Activated CD8-positive, alpha-beta T cell treated with anti-CD3 and anti-CD28 coated beads for 36 hours (primary cell): ENCODE measurements around the gene MACROD2. TPM values are rescaled to one million over a fixed set of nuclear protein-coding genes. Genes with fewer than 3 reads are reported as not detected.

ENCODE experiments used
- ATAC-seq: fragments of 200-7000 bp; cut with Tn5 transposase; one replicate; pipeline ENCODE4 v1.10.0; 2021; ENCODE audit warnings: mild to moderate bottlenecking, moderate library complexity
- CTCF ChIA-PET: fragments of 350-600 bp; sonication (Branson Sonifier 250); formaldehyde crosslinking; loops from one replicate; lab custom pipeline; 2021; ENCODE audit warnings: antibody characterized with exemption; lab: Charles Lee
- POLR2A ChIA-PET: fragments of 350-600 bp; sonication (Branson Sonifier 250); formaldehyde crosslinking; loops from one replicate; lab custom pipeline; 2021; ENCODE audit warnings: antibody characterized with exemption; lab: Charles Lee
- DNase-seq: peaks from one replicate; pipeline ENCODE4 v3.0.0-alpha.2; 2020
- H3K27ac Mint-ChIP-seq: one replicate; pipeline ENCODE4 v1.8.0; 2021; ENCODE audit warnings: mild to moderate bottlenecking, mixed read lengths
- H3K27me3 Mint-ChIP-seq: one replicate; pipeline ENCODE4 v1.8.0; 2021; ENCODE audit warnings: mixed read lengths
- H3K36me3 Mint-ChIP-seq: one replicate; pipeline ENCODE4 v1.8.0; 2021; ENCODE audit warnings: low read depth, mixed read lengths
- H3K4me1 Mint-ChIP-seq: one replicate; pipeline ENCODE4 v1.8.0; 2021; ENCODE audit warnings: low read depth, mixed read lengths
- H3K4me3 Mint-ChIP-seq: one replicate; pipeline ENCODE4 v1.8.0; 2021; ENCODE audit warnings: mild to moderate bottlenecking, moderate library complexity, mixed read lengths
- H3K9me3 Mint-ChIP-seq: one replicate; pipeline ENCODE4 v1.8.0; 2021; ENCODE audit warnings: mixed read lengths
- intact Hi-C: fragments of 100-400 bp; cut with micrococcal nuclease; formaldehyde crosslinking; loops from one replicate; pipeline ENCODE4 v1.10.0; 2022
- total RNA-seq, 2 experiments: library from RNA; stranded (reverse); gene quantifications; one replicate each; pipeline ENCODE4 v1.2.3, GENCODE V29; 2021
- TF ChIP-seq, protein P1 (sequence below): fragments of 200-600 bp; IDR thresholded peaks from one replicate; pipeline ENCODE4 v1.8.0; 2022; ENCODE audit warnings: antibody characterized with exemption, mild to moderate bottlenecking

MACROD2 gene
- total RNA-seq, 2 experiments from 2014 or later = not detected

DNA sequence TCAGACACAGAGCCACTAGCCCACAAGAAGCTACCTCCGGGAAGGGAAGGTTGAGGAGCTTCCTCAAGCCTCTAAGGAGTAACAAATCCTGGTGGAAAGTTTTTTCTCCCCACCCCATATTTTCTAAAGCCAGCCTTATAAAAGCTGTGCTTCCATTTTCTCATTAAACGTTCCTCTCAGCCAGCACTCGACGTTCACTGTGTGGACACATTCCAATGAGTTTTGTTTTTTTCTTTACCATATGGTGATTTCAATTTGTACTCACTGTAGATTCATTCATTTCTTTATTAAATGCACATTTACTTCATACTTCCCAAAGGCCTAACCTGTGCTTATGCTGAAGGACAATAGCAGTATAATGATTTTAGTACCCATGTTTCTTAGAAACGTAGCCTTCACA is 536.5 kb downstream of the MACROD2 start:
- ChIA-PET POLR2A (no interaction called here), CTCF (no interaction called here)
- Mint-ChIP-seq H3K4me3 (no peak overlapping the region), H3K27me3 (no peaks in the 10 kb centered on the region), H3K36me3 (no peaks in the 10 kb centered on the region), H3K27ac (no peak overlapping the region), H3K4me1 (no peaks in the 10 kb centered on the region), H3K9me3 (peaks cover 4% of the 10 kb centered on the region)
- TF ChIP-seq, protein P1, sequence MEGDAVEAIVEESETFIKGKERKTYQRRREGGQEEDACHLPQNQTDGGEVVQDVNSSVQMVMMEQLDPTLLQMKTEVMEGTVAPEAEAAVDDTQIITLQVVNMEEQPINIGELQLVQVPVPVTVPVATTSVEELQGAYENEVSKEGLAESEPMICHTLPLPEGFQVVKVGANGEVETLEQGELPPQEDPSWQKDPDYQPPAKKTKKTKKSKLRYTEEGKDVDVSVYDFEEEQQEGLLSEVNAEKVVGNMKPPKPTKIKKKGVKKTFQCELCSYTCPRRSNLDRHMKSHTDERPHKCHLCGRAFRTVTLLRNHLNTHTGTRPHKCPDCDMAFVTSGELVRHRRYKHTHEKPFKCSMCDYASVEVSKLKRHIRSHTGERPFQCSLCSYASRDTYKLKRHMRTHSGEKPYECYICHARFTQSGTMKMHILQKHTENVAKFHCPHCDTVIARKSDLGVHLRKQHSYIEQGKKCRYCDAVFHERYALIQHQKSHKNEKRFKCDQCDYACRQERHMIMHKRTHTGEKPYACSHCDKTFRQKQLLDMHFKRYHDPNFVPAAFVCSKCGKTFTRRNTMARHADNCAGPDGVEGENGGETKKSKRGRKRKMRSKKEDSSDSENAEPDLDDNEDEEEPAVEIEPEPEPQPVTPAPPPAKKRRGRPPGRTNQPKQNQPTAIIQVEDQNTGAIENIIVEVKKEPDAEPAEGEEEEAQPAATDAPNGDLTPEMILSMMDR = no peak
- ATAC-seq (no peak), DNase-seq (no peak)
- intact Hi-C loops = no loop called here

- ChIA-PET POLR2A (no interaction called here), CTCF (no interaction called here)
- ATAC-seq = no peak
- no peaks in the 10 kb centered on the region for H3K4me1 Mint-ChIP-seq
- H3K36me3 Mint-ChIP-seq = no peaks in the 10 kb centered on the region
- peaks cover 7% of the 10 kb centered on the region for H3K9me3 Mint-ChIP-seq
- TF ChIP-seq, protein P1 = no peak
- intact Hi-C loops = no loop called here
- DNase-seq = no peak
- no peak overlapping the region for H3K27ac Mint-ChIP-seq
- no peaks in the 10 kb centered on the region for H3K27me3 Mint-ChIP-seq
- H3K4me3 Mint-ChIP-seq = no peak overlapping the region
Observed at GRCh38 chr20:14536738-14537137, 541.4 kb downstream of the MACROD2 start.

DNA sequence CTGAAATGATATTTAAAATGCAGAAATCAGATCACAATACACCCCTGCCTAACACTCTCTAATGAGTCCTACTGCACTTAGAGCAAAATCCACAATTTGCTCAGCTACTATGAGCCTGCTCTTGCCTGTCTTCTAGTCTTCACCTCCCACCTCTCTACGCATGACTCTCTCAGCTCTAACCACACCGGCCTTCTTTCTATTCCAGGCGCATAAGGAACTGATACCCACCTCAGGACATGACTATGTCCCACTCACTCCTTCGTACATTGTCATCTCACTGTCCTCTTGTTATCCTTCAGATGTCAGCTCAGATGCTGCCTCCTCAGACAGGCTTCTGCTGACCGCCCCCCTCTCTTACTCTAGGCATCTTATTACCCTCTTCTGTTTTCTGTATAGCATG is 543.1 kb downstream of the MACROD2 start:
- no peaks in the 10 kb centered on the region for H3K27me3 Mint-ChIP-seq
- ChIA-PET POLR2A (no interaction called here), CTCF (no interaction called here)
- intact Hi-C loops = no loop called here
- peaks cover 7% of the 10 kb centered on the region for H3K9me3 Mint-ChIP-seq
- H3K4me3 Mint-ChIP-seq = no peak overlapping the region
- H3K27ac Mint-ChIP-seq = no peak overlapping the region
- no peaks in the 10 kb centered on the region for H3K4me1 Mint-ChIP-seq
- H3K36me3 Mint-ChIP-seq = no peaks in the 10 kb centered on the region
- no peak for DNase-seq
- no peak for ATAC-seq
- TF ChIP-seq, protein P1 = no peak

GRCh38 chr20:14543040-14543439 is 547.7 kb downstream of the MACROD2 start:
- no peak for ATAC-seq
- peaks cover 3% of the 10 kb centered on the region for H3K9me3 Mint-ChIP-seq

GRCh38 chr20:14544688-14545087 is 549.4 kb downstream of the MACROD2 start:
- intact Hi-C loops = no loop called here
- ChIA-PET CTCF (no interaction called here), POLR2A (no interaction called here)
- ATAC-seq (no peak), DNase-seq (no peak)
- H3K4me3 Mint-ChIP-seq = no peak overlapping the region
- H3K36me3 Mint-ChIP-seq = no peaks in the 10 kb centered on the region
- no peak overlapping the region for H3K27ac Mint-ChIP-seq
- no peaks in the 10 kb centered on the region for H3K4me1 Mint-ChIP-seq
- H3K9me3 Mint-ChIP-seq = peaks cover 1% of the 10 kb centered on the region
- TF ChIP-seq, protein P1 = no peak
- H3K27me3 Mint-ChIP-seq = no peaks in the 10 kb centered on the region

More at GRCh38 chr20:14543040-14543439, 547.7 kb downstream of the MACROD2 start:
- TF ChIP-seq, protein P1 = no peak
- ChIA-PET POLR2A (no interaction called here), CTCF (no interaction called here)
- DNase-seq = no peak
- intact Hi-C loops = no loop called here
- H3K27me3 Mint-ChIP-seq = no peaks in the 10 kb centered on the region
- H3K36me3 Mint-ChIP-seq = no peaks in the 10 kb centered on the region
- H3K4me3 Mint-ChIP-seq = no peak overlapping the region
- no peaks in the 10 kb centered on the region for H3K4me1 Mint-ChIP-seq
- H3K27ac Mint-ChIP-seq = no peak overlapping the region
